C1 segment of cervical spinal cord (tissue), 14 donors: ENCODE results near the gene ANKRD33B.
"Not testable (repeated sequence)": the region's sequence is repeated elsewhere in the genome, so short reads cannot be mapped to it uniquely, and the experiment has no call there.

Experiments
- DNase-seq, 14 donors: peaks; one replicate each; lab custom pipeline; 2025; lab: John Stamatoyannopoulos, UW

Gene ANKRD33B

GRCh38 chr5:10556893-10557746 is 6.8 kb upstream of the ANKRD33B start:
- DNase-seq, result no peak

- DNase-seq, result no peak
These were observed 4.7 kb upstream of the ANKRD33B start for GRCh38 chr5:10559151-10559550.

GRCh38 chr5:10559871-10560270 is 4.0 kb upstream of the ANKRD33B start:
- DNase-seq, result no peak

GRCh38 chr5:10562201-10563109 is 1.4 kb upstream of the ANKRD33B start:
- DNase-seq, result no peak

- DNase-seq, result no peak
These were observed 543 bp upstream of the ANKRD33B start for GRCh38 chr5:10563110-10563944.

GRCh38 chr5:10564838-10565784 is 1.2 kb downstream of the ANKRD33B start:
- no peak for DNase-seq

GRCh38 chr5:10565785-10566542 is 2.1 kb downstream of the ANKRD33B start:
- no peak for DNase-seq

- no peak for DNase-seq
These were observed 2.7 kb downstream of the ANKRD33B start for GRCh38 chr5:10566543-10567068.

GRCh38 chr5:10567121-10567591 is 3.3 kb downstream of the ANKRD33B start:
- no peak for DNase-seq

- no peak for DNase-seq
These were observed 4.0 kb downstream of the ANKRD33B start for GRCh38 chr5:10567781-10568321.

- DNase-seq, result not testable (repeated sequence)
These were observed 6.7 kb downstream of the ANKRD33B start for GRCh38 chr5:10570540-10570939.

GRCh38 chr5:10572451-10572850 is 8.6 kb downstream of the ANKRD33B start:
- DNase-seq, result no peak

- no peak for DNase-seq
These were observed 9.7 kb downstream of the ANKRD33B start for GRCh38 chr5:10573487-10574145.

GRCh38 chr5:10574879-10575278 is 11.0 kb downstream of the ANKRD33B start:
- DNase-seq, result not testable (repeated sequence)

- DNase-seq, result no peak
These were observed 12.4 kb downstream of the ANKRD33B start for GRCh38 chr5:10576121-10576789.

- DNase-seq, result no peak
These were observed 12.9 kb downstream of the ANKRD33B start for GRCh38 chr5:10576790-10577189.

- DNase-seq, result no peak
These were observed 13.8 kb downstream of the ANKRD33B start for GRCh38 chr5:10577371-10578292.
